Prostate gland (tissue), 2 donors: ENCODE data around the gene ISOC1.

Experiments used
- CTCF ChIP-seq, 4 experiments: fragments of 200-600 bp in 2 of 4; fragments of 450-650 bp in 2 of 4; sonication (generic) in 2 of 4; IDR thresholded peaks; 1 replicate in 3 of 4; 2 replicates in 1 of 4; pipeline ENCODE4 v1.5.1; 2016 to 2019; ENCODE audit warnings: antibody characterized with exemption in 4 of 4, mild to moderate bottlenecking in 2 of 4, moderate library complexity in 2 of 4
- POLR2A ChIP-seq: fragments of 450-650 bp; IDR thresholded peaks from one replicate; pipeline ENCODE4 v1.6.1; 2016; ENCODE audit warnings: antibody characterized with exemption, mild to moderate bottlenecking
- POLR2AphosphoS5 ChIP-seq: sonication (generic); formaldehyde crosslinking; IDR thresholded peaks from one replicate; pipeline ENCODE4 v1.6.1; 2017; ENCODE audit warnings: antibody characterized with exemption

- TF ChIP-seq CTCF (IDR thresholded peaks at IDR 0.05), result no peak
- no peak for TF ChIP-seq POLR2A
- no peak for TF ChIP-seq POLR2AphosphoS5
Observed at GRCh38 chr5:129061849-129062248, 32.7 kb upstream of the ISOC1 start.
